ENCODE data around the gene THAP9.
"Not testable (repeated sequence)": the region's sequence is repeated elsewhere in the genome, so short reads cannot be mapped to it uniquely, and the experiment has no call there.

The THAP9 gene

DNA sequence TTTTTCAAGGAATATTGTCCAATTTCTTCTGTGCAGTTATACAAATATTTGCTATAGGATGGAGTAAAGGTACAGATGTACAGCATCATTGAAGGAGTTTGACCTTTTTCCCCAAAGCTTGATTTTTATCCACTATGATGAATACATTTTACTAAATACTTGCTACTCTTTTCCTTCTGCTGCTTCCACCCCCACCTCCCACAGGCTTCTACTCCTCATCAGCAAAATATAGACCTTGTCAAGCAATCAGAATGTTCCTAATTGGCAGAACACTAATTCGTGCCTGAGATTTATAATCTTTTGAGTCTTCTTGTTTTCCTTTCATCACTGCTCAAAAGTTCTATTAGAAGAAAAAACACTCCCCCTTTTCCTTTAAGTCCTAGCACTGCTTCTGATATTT, 3.8 kb upstream of the THAP9 start:
- no peak for DNase-seq (ENCODE audit: low read depth in 2 of 2)

DNA sequence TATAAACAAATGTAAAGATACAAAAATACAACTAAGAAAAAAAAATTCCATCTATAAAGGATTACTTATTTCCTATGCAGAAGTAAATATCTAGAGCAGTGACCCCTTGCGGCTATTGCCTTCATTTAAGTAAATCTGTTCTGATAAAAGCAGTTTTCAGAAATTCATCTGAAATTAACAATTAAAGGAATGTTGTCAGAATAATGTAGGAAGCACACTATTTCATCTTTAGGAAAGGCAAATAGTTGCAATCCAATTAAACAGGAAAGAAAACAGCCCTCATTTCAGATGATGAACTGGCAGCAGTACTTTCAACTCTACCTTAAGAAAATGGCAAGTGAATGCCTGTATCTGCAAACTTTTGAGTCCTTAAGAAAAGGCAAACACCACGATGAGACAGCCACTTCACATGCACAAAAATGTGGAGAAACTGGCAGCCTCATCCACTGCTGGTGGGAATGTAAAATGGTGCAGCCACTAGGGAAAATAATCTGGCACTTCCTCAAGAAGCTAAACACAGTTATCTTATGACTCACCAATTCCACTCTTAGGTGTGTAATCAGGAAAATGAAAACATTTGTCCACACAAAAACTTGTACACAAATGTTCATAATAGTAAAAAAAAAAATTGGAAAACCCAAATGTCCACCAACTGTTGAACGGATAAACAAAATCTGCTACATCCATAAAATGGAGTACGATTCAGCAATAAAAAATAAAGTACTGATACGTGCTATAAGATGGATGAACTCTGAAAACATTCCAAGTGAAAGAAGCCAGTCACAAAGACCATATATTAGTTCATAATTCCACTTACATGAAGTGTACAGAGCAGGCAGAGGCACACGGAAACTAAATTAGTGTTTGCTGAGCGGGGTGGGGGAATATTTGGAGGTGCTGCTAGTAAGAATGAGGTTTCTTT, 2.0 kb upstream of the THAP9 start:
- DNase-seq (ENCODE audit: low read depth in 2 of 2), result no peak

DNA sequence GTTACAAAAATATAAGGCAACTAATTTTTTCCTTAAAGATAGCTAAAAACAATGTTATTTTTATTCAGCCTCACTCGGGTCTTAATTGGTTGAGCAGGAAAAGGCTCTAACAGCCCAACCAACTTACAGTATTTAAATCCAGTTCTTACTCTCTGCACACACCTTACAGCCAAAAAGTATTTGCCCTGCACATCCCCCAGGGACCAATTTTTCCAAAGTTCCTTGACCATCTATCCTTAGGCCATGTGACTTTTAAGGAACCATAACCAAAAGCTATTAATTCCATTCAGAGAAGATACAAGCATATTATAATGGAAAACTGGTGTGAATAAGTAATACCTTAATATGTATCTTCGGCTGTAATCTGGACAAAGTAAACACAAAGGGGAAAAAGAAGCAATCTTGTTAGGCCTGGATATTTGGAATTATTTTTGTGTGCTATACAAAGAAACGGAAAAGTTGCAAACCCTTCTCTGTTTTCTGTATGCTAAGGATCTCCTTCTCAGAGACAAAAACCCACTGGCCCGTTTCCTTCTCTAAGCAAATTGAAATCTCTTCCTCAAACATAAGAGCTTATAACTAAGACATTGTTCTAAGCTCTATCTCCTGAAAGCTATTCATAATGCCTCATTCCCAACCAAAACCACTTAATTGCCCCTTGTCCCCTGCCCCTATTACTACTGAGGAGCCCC, 1.0 kb upstream of the THAP9 start:
- DNase-seq (ENCODE audit: low read depth in 2 of 2), result no peak

DNA sequence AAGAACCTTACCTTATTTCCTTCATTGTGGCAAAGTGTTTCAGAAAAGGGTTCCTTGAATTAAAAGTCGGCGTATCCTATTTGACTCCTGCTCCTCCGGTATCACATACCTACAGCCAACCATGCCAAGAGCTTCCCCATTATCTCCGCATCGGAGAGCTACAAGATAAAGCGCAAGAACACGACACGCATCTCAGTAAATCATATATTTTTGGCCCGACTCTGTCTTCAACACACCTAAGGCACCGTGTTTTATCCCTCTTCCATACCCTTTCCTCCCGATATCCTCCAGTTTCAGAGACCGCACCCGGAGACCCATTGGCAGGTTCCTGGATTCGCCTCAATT, 497 bp upstream of the THAP9 start:
- no peak for DNase-seq (ENCODE audit: low read depth in 2 of 2)

DNA sequence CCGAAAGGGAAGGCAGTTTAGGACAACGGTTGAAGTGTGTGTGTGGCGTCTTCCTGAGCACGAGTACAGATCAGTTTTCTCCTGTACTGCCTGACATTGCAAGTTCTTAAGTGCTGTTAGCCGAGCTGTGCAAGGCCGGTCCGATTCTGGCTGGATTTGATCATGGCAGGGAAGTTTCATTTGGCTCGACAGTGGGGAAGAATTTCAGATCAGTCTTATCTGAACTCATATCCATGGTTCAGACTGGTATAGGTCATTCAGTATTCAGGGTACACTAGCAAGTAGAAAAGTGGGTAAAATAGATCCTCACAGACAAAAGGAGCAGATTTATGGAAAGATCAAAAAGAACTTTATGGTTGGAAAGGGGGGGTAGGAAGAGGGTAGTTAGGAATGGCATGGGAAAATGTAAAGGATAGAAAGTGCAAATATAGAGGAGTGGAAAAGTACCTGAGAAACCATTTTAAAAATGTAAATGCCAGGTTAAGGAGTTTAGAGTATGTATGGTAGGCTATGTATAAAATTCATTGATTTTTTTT, 716 bp downstream of the THAP9 start:
- DNase-seq (ENCODE audit: low read depth in 2 of 2), result no peak

DNA sequence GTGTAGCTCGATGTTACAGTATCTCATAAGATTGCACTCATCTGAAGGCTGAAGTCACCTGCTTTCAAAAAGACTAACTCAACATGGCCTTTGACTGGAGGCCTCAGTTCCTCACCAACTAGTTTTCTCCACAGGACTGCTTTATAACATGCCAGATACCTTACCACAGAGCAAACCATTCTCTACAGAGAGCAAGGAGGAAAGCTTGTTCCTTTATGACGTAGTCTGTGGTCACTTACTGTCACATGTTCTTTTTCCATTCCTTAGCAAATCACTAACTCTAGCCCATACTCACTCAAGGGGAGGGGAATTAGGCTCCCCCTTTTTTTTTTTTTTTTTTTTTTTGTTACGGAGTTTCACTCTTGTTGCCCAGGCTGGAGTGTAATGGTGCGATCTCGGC, 3.2 kb downstream of the THAP9 start:
- no peak for DNase-seq (ENCODE audit: low read depth in 2 of 2)

DNA sequence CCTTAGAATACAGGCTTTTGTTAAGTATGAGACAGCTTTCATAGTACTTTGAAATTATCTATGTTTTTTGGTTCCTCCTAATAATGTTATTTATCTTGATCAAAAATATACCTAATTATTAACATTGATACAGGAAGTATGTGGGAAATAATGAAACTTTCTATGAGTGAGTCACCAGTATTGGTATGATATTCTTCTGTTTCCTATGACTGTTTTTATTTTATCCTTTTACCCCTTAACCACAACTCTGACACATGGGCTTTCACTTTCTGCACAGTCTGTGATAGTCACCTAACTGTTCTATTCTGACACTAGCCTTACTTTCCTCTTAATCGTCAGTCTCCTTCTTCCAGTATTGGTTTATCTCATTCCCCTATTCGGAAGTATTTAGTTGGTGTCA, 4.7 kb downstream of the THAP9 start:
- DNase-seq (ENCODE audit: low read depth in 2 of 2), result no peak

DNA sequence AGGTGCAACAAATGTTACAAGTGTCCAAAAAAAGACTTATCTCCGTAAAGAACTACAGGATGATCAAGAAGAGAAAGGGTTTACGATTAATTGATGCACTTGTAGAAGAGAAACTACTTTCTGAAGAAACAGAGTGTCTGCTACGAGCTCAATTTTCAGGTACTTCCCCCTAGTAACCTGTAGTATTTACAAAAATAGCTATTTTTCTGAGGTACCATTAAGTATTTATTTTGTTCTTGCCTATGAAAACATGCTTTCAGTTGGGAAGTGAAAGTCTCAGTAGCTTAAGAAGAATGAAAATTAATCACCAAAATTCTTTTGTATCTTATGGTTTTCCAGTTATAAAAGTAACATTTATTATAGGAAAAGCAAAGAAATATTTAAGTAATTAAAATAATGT, 5.9 kb downstream of the THAP9 start:
- DNase-seq (ENCODE audit: low read depth in 2 of 2), result no peak

DNA sequence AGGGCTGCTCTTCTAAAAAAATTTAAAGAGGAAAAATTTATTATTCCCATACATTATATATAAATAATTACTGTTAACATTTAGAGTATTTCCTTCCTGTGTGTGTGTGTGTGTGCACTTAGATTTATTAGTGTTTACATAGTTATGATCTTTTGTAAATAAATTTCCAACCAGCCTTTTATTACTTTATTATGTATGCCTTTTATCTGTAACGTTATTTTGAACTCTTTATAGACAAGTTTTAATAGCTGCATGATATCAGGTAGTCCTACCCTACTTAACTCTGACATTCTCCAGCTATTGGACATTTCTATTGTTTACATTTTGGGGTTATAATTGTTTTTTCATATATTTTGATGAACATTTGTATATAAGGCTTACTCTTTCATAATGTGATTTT, 8.8 kb downstream of the THAP9 start:
- DNase-seq (ENCODE audit: low read depth in 2 of 2), result no peak

DNA sequence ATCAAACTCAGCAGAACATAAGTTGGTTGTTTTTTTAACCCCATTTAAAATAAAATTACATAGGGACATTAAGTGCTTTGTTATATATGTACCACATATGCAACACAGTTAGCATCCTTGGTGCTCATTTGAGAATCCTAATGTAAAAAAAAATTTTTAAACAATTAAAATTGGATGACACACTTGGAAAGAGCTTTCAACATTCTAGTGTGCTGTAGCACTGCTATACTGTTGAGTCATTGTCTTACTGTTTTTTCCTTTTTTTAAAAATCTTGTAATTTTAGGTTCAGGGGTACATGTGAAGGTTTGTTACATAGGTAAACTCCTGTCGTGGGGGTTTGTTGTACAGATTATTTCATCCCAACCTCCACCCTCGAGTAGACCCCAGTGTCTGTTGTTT, 12.8 kb downstream of the THAP9 start:
- DNase-seq (ENCODE audit: low read depth in 2 of 2), result no peak

DNA sequence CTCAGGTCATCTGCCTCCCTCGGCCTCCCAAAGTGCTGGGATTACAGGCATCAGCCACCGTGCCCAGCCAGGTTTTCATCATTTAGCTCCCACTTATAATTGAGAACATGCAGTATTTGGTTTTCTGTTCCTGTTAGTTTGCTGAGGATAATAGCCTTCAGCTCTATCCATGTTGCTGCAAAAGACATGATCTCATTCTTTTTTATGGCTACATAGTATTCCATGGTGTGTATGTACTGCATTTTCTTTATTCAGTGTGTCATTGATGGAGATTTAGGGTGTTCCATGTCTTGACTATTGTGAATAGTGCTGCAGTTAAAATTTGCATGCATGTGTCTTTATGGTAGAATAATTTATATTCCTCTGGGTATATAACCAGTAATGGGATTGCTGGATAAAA, 13.4 kb downstream of the THAP9 start:
- DNase-seq (ENCODE audit: low read depth in 2 of 2), result not testable (repeated sequence)

DNA sequence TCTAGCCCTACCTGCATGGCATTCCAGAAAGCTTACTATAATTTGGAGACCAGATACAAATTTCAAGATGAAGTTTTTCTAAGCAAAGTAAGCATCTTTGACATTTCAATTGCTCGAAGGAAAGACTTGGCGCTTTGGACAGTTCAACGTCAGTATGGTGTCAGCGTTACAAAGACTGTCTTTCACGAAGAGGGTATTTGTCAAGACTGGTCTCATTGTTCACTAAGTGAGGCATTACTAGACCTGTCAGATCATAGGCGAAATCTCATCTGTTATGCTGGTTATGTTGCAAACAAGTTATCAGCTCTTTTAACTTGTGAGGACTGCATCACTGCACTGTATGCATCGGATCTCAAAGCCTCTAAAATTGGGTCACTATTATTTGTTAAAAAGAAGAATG, 17.6 kb downstream of the THAP9 start:
- DNase-seq (ENCODE audit: low read depth in 2 of 2), result no peak

DNA sequence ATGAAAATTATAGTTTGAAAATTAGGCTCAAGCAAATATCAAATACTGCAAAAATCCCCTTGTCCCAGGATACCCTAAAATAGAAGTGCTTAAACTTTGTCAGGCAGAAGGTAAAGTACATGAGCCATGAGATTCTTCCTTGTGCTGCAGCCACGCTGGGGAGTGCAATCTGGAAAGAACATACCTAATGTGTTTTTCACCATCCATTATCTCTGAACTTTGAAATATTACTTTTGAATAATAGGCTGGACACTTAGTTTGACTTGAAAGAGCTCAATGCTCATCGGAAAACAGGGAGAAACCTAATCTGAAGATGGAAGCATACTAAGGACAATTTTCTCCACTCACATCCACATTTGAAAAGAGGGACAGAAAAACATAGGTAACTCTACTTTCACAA, 18.9 kb downstream of the THAP9 start:
- DNase-seq (ENCODE audit: low read depth in 2 of 2), result no peak

DNA sequence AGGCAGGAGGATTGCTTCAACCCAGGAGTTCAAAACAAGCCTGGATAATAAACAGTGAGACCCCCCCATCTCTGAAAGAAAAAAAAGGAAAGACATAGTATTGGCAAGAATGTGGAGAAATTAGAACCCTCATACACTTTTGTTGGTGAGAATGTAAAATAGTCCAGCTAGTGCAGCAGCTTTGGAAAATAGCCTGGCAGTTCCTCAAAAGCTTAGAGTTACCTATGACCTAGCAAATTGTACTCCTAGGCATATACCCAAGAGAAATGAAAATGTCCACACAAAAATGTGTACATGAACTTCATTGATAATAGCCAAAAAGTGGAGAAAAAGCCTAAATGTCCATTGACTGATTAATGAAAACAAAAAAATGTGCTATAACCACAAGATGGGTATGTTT, 21.3 kb downstream of the THAP9 start:
- DNase-seq (ENCODE audit: low read depth in 2 of 2), result no peak

DNA sequence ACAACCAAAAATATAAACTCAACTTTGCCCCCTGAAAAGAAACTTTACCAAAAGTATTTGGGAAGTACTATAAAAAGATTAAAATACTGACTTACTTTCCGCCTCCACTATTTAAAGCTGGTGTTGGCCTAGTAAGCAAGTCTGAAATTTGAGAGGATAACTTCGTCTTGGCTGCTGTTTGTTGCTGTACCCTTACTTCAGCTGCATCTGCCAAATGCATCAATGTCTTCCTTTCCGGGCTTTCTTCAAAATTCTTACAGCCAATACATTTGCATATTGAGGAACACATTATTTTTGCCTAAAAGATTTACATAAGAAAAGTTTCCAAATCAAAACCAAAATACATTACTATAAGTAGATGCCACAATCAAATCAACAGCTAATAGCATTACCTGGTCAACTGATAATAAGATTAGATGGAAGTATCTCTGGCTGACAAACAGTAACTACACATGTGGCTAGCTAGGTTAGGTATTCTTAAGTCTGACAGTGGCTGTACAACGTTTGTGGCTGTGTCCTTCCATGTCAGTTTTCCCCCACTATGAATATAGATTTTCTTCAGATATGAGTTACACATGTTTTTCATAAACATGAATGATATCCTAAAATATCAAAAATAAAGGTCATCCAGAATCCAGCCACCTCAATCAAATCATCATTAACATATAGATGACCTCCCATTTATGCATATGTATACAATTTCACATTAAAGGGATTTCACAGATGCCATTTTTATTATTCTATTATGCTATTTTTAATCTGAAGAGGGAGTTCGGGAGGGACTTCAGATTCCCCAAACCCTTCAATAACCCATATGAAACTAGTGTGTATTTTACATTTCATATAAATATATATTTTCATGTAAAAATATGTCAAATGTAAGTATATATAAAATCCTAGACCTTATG, 30.6 kb downstream of the THAP9 start:
- no peak for DNase-seq (ENCODE audit: low read depth in 2 of 2)

DNA sequence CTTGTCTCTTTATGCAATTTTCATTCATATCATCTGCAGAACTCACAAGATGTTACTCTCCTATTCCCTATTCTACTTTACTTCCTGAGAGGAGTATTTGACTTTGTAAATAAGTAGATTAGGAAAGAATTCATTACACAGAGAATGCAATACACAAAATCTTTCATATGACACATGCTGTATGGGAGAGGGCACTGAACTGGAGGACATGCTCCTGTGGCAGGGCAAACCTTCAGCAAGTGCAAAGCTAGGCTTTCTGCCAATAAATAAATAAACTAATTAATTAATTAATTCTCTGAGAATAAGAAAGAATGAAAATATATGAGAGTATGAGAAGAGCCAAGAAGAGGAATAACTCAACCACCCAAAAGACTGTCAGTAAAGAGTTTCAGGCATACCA, 33.9 kb downstream of the THAP9 start:
- DNase-seq (ENCODE audit: low read depth in 2 of 2), result no peak

DNA sequence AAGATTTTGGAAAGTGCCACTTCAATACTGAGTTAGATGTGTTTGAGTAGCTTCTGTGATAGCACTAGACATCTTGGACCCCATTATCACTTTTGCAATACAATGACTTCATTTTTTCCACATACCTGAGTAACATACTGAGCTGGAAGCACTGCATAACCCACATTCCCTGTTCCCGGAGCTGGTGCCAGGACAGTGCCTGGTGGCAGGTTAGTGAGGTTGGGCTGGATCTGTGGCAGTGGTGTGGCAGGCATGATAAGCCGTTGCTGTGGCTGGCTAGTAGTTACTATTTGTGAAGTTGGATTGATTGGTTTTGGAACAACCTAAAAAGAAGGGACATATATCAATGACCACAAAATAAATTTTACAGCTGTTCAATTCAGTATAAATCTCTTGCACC, 38.9 kb downstream of the THAP9 start:
- DNase-seq (ENCODE audit: low read depth in 2 of 2), result no peak

DNA sequence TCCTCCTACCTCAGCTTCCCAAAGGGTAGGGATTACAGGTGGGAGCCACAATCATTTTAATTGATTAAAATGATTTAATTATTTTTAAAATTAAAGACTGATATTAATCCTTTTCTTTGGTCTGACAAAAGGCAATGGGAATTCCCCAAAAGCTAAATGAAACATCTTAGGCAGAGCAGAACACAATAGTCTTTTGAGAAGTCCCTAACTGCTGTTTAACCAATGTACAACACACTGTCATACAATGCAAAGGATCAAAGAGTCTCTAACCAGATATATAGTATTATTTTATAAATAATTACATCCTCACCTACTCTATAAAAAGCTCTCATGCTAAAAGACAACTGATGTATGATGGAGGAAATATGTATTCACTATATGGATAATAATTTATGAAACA, 47.0 kb downstream of the THAP9 start:
- no peak for DNase-seq (ENCODE audit: low read depth in 2 of 2)

DNA sequence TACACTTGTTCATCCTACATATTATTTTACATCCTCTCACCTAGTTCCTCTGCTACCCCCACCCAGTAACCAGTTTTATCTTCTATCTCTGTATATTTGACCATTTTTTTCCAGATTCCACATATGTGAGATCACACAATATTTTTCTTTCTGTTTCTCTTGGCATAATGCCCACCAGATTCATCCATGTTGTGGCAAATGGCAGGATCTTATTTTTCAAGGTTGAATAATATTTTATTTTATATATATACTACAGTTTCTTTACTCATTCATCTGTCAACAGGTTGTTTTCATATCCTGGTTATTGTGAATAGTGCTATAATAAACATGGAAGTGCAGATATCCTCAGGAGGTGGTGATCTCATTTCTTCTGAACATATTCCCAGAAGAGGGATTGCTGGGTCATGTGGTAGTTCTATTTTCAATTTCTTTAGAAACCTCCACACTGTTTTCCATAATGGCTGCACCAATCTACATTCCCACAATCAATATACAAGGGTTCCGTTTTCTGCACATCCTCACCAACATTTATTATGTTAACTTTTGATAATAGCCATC, 48.2 kb downstream of the THAP9 start:
- DNase-seq (ENCODE audit: low read depth in 2 of 2), result no peak

DNA sequence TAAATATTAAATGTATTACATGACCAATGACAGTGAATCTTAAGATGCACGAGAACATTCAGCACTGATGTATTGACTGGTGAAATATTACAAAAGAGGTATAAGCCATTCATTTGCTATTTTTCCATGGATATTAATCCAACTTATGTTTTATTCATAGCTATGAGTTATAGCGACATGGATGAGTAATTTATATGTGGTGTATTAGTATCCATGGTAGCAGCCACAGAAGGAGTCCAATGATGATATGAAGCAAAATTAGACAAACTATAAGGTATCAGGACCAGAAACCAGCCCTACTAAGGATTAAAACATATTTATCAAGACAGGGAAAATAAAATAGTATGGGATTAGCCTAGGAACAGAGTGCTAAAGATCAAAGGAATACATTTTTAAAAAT, 50.7 kb downstream of the THAP9 start:
- DNase-seq (ENCODE audit: low read depth in 2 of 2), result no peak

DNA sequence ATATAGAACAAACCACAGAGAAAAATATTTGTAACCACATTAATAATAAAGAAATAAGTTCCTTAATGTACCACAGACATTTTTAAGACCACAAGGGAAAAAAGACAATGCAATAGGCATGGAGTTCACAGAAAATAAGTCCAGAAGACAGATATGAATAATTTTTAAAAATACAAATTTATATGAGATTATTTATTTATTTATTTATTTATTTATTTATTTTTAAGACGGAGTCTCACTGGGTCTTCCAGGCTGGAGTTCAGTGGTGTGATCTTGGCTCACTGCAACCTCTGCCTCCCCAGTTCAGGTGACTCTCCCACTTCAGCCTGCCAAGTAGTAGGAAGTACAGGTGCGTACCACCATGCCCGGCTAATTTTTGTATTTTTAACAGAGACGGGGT, 53.7 kb downstream of the THAP9 start:
- no peak for DNase-seq (ENCODE audit: low read depth in 2 of 2)

DNA sequence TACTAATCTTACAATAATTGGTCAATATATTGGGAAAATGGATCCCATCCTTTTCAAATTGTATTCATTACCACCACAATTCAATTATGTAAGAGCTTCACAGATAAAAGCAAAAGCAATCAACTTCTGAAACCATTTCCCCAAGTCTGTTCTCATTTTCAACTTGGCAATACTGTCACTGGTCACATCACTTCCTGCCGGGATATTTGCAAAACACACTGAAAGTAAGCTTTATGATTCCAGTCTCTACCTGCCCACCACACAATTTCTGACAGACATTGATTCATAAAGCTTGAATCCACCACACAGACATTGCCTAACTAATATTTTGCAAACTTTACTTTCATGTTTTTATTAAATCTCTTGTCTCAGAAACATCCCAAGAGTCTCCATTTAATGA, 56.5 kb downstream of the THAP9 start:
- DNase-seq (ENCODE audit: low read depth in 2 of 2), result no peak
